Heart left ventricle (tissue), 13 donors: ENCODE data around the gene MYO18B.

Experiments
- POLR2A ChIP-seq, 2 donors: fragments of 450-650 bp; IDR thresholded peaks; one replicate each; pipeline ENCODE4 v1.6.1; 2017; ENCODE audit warnings: antibody characterized with exemption in 2 of 2, mild to moderate bottlenecking in 2 of 2, moderate library complexity in 2 of 2
- TF ChIP-seq, protein P1 (sequence below), 12 donors: fragments of 200-600 bp; sonication (generic) in 4 of 12; IDR thresholded peaks; one replicate each; pipeline versions ENCODE4 v1.5.0 to v1.8.0; 2018 to 2022; ENCODE audit warnings: antibody characterized with exemption in 12 of 12, mild to moderate bottlenecking in 5 of 12
- donor health status: ischemic (EF 13 %, LVEDD 7.1; RV severe dilation, severe dysfunction).
- donor health status: DM: no; HTN: yes; CAD: no.
- donor health status: DM: no; HTN: no; CAD: no.
- donor health status: ischemic (EF 25% LVEDD 6.9; RV normal size, moderate dysfunction).
- donor health status: ischemic (EF 25% LVEDD 5.7; RV mildly dilated, moderate dysfunction).
- donor health status: ischemic (EF 35%, LVEDD 5.7; RV mildly dilated, moderate dysfunction).
- donor health status: nonischemic (EF 11% LVEDD 7.7; RV severe dilation, severe dysfunction).
- donor health status: DM: yes; HTN: yes; CAD: no.
- donor health status: PGD.
- donor health status: ischemic (EF 29% LVEDD 5.4; RV normal size, mild dysfunction).
- donor health status: nonischemic (EF 23%, LVEDD 6.1; RV moderate dilation, normal function).

DNA sequence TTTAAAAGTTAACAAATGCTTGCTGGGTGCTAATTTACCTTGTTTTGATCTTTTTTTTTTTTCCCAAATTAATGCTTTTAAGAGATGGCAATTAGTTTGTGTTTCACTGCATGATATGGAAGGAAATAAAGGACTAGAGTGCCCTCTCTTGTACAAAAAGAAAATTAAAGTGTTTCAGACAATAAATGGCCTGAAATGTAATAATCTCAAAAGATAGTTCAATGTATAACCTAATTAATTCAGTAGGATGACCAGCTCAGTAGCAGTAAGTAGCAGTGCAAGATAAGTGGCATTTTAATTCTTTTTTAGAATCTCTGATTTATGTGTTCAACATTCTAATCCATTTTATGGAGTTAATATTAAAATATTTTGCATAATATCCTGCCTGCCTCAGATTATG, 39.9 kb upstream of the MYO18B start:
- TF ChIP-seq, protein P1, sequence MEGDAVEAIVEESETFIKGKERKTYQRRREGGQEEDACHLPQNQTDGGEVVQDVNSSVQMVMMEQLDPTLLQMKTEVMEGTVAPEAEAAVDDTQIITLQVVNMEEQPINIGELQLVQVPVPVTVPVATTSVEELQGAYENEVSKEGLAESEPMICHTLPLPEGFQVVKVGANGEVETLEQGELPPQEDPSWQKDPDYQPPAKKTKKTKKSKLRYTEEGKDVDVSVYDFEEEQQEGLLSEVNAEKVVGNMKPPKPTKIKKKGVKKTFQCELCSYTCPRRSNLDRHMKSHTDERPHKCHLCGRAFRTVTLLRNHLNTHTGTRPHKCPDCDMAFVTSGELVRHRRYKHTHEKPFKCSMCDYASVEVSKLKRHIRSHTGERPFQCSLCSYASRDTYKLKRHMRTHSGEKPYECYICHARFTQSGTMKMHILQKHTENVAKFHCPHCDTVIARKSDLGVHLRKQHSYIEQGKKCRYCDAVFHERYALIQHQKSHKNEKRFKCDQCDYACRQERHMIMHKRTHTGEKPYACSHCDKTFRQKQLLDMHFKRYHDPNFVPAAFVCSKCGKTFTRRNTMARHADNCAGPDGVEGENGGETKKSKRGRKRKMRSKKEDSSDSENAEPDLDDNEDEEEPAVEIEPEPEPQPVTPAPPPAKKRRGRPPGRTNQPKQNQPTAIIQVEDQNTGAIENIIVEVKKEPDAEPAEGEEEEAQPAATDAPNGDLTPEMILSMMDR (IDR thresholded peaks at IDR 0.05): peak in 11 of 12 donors; percentile 24 to 63 (median 54)
- no peak for TF ChIP-seq POLR2A (IDR thresholded peaks at IDR 0.05)
